H1 (cell line): Measurements from ENCODE around the gene GMIP. TPM values are rescaled to one million over a fixed set of nuclear protein-coding genes. Genes with fewer than 3 reads are reported as not detected.

Experiments used
- CTCF ChIA-PET: fragments of 300-600 bp; sonication (Branson Sonifier 250); formaldehyde crosslinking; loops from one replicate; lab custom pipeline; 2021; ENCODE audit not compliant: partially characterized antibody; lab: Charles Lee
- POLR2A ChIA-PET: fragments of 300-600 bp; sonication (Branson Sonifier 250); formaldehyde crosslinking; loops from one replicate; lab custom pipeline; 2021; ENCODE audit warnings: inconsistent platforms; ENCODE audit not compliant: partially characterized antibody; lab: Charles Lee
- DNase-seq, 2 experiments: peaks; one replicate each; pipeline versions ENCODE4 v3.0.0 to v3.0.0-alpha.2; 2010 to 2022; ENCODE audit warnings: low spot score in 2 of 2, low read depth in 1 of 2, mixed read lengths in 1 of 2
- FAIRE-seq: peaks from 2 replicates; lab custom pipeline; 2011; peaks lifted over from hg19 to GRCh38; lab: Jason Lieb, UNC
- H2AFZ ChIP-seq: 2 replicates; pipeline ENCODE4 v1.8.1; 2012; ENCODE audit warnings: low read length, inconsistent platforms
- H2AK5ac ChIP-seq: 2 replicates; pipeline ENCODE4 v1.6.1; 2013; ENCODE audit warnings: low read depth, low read length
- H2BK120ac ChIP-seq: replicated peaks from 2 replicates; pipeline ENCODE3; 2013; ENCODE audit warnings: low read depth, low read length, inconsistent platforms
- H2BK12ac ChIP-seq: 2 replicates; pipeline ENCODE4 v1.6.1; 2013; ENCODE audit warnings: low read depth, low read length
- H2BK15ac ChIP-seq: 2 replicates; pipeline ENCODE4 v1.6.1; 2013; ENCODE audit warnings: low read length
- H2BK20ac ChIP-seq: 2 replicates; pipeline ENCODE4 v1.6.1; 2013; ENCODE audit warnings: low read length
- H2BK5ac ChIP-seq: 2 replicates; pipeline ENCODE4 v1.6.1; 2013; ENCODE audit warnings: low read depth, low read length
- H3K14ac ChIP-seq: 2 replicates; pipeline ENCODE4 v1.6.1; 2013; ENCODE audit warnings: inconsistent platforms; ENCODE audit not compliant: insufficient read length
- H3K18ac ChIP-seq: 2 replicates; pipeline ENCODE4 v1.6.1; 2013; ENCODE audit warnings: low read length; ENCODE audit errors: extremely low read depth
- H3K23ac ChIP-seq: 2 replicates; pipeline ENCODE4 v1.6.1; 2013; ENCODE audit warnings: inconsistent platforms; ENCODE audit not compliant: insufficient read length
- H3K23me2 ChIP-seq: 2 replicates; pipeline ENCODE4 v1.6.1; 2013; ENCODE audit warnings: low read depth, low read length
- H3K27ac ChIP-seq: 2 replicates; pipeline ENCODE4 v1.6.1; 2011; ENCODE audit warnings: low read depth, low read length, inconsistent platforms
- H3K27me3 ChIP-seq, 4 experiments: replicated peaks in 1 of 4; 1 replicate in 1 of 4; 2 replicates in 3 of 4; pipeline versions ENCODE4 v1.6.1 to v1.8.1; 2011 to 2013; ENCODE audit warnings: low read length in 3 of 4, mild to moderate bottlenecking in 3 of 4, inconsistent platforms in 2 of 4, mixed read lengths in 2 of 4, moderate library complexity in 1 of 4; ENCODE audit not compliant: control insufficient read depth in 3 of 4, insufficient read depth in 3 of 4; ENCODE audit errors: extremely low read depth in 1 of 4
- H3K36me3 ChIP-seq, 4 experiments: 2 replicates each; pipeline versions ENCODE4 v1.6.1 to v1.8.1; 2011 to 2013; ENCODE audit warnings: mild to moderate bottlenecking in 4 of 4, low read length in 3 of 4, moderate library complexity in 2 of 4, control low read depth in 1 of 4, inconsistent platforms in 1 of 4; ENCODE audit not compliant: insufficient read depth in 4 of 4, control insufficient read depth in 2 of 4
- H3K4ac ChIP-seq: replicated peaks from 2 replicates; pipeline ENCODE3; 2013; ENCODE audit warnings: low read length, low read depth, mixed read lengths, inconsistent platforms; ENCODE audit not compliant: insufficient read length
- H3K4me1 ChIP-seq, 4 experiments: replicated peaks in 1 of 4; 1 replicate in 1 of 4; 2 replicates in 3 of 4; pipeline versions ENCODE4 v1.6.1 to v1.8.1; 2011 to 2013; ENCODE audit warnings: low read length in 3 of 4, inconsistent platforms in 2 of 4, mixed read lengths in 1 of 4; ENCODE audit not compliant: insufficient read depth in 4 of 4, control insufficient read depth in 3 of 4
- H3K4me2 ChIP-seq, 2 experiments: 2 replicates each; pipeline versions ENCODE4 v1.6.1 to v1.8.1; 2011 to 2013; ENCODE audit warnings: low read depth in 2 of 2, low read length in 2 of 2, control low read depth in 1 of 2, inconsistent platforms in 1 of 2, mild to moderate bottlenecking in 1 of 2; ENCODE audit not compliant: insufficient read depth in 1 of 2
- H3K4me3 ChIP-seq, 4 experiments: fragments of 200-600, 300-600 bp in 1 of 4; sonication (generic), shearing (Covaris generic), sonication (Bioruptor Twin) in 1 of 4; 2 replicates each; pipeline versions ENCODE4 v1.5.1 to v1.8.1; 2011 to 2016; ENCODE audit warnings: low read length in 4 of 4, low read depth in 3 of 4, control low read depth in 2 of 4, inconsistent platforms in 2 of 4, mild to moderate bottlenecking in 2 of 4, mixed read lengths in 1 of 4, moderate library complexity in 1 of 4; ENCODE audit not compliant: insufficient read depth in 2 of 4; ENCODE audit errors: extremely low read depth in 1 of 4
- H3K56ac ChIP-seq: replicated peaks from 2 replicates; pipeline ENCODE3; 2013; ENCODE audit warnings: low read depth, mild to moderate bottlenecking, mixed read lengths, low read length, inconsistent platforms; ENCODE audit not compliant: insufficient read length
- H3K79me1 ChIP-seq: 2 replicates; pipeline ENCODE4 v1.6.1; 2013; ENCODE audit warnings: low read depth, low read length, control low read depth
- H3K79me2 ChIP-seq, 2 experiments: 2 replicates each; pipeline versions ENCODE4 v1.6.1 to v1.8.1; 2012 to 2013; ENCODE audit warnings: low read length in 2 of 2, mild to moderate bottlenecking in 2 of 2, inconsistent platforms in 1 of 2; ENCODE audit not compliant: insufficient read depth in 2 of 2, control insufficient read depth in 1 of 2
- H3K9ac ChIP-seq, 4 experiments: replicated peaks in 1 of 4; 1 replicate in 1 of 4; 2 replicates in 3 of 4; pipeline versions ENCODE4 v1.6.1 to v1.8.1; 2011 to 2013; ENCODE audit warnings: low read depth in 3 of 4, low read length in 3 of 4, control low read depth in 2 of 4, mild to moderate bottlenecking in 2 of 4, moderate library complexity in 2 of 4, inconsistent platforms in 1 of 4; ENCODE audit errors: extremely low read depth in 1 of 4
- H3K9me3 ChIP-seq, 2 experiments: 2 replicates each; pipeline versions ENCODE4 v1.6.1 to v1.8.1; 2012 to 2013; ENCODE audit warnings: mild to moderate bottlenecking in 2 of 2, moderate library complexity in 2 of 2, control low read depth in 1 of 2, inconsistent platforms in 1 of 2, low read depth in 1 of 2, low read length in 1 of 2, mixed read lengths in 1 of 2; ENCODE audit not compliant: insufficient read depth in 2 of 2
- H4K20me1 ChIP-seq, 2 experiments: replicated peaks in 1 of 2; 2 replicates each; pipeline versions ENCODE3 to v1.8.1; 2011 to 2013; ENCODE audit warnings: inconsistent platforms in 2 of 2, low read length in 2 of 2, mild to moderate bottlenecking in 1 of 2; ENCODE audit not compliant: insufficient read depth in 2 of 2, control insufficient read depth in 1 of 2
- H4K5ac ChIP-seq: 2 replicates; pipeline ENCODE4 v1.6.1; 2013; ENCODE audit warnings: low read length, low read depth, mixed read lengths, inconsistent platforms; ENCODE audit not compliant: insufficient read length
- H4K8ac ChIP-seq: 2 replicates; pipeline ENCODE4 v1.8.0; 2013; ENCODE audit warnings: mild to moderate bottlenecking, moderate library complexity, low read length, inconsistent platforms; ENCODE audit not compliant: insufficient read depth; ENCODE audit errors: extremely low read depth
- H4K91ac ChIP-seq: replicated peaks from 2 replicates; pipeline ENCODE3; 2013; ENCODE audit warnings: low read length, mixed read lengths, inconsistent platforms; ENCODE audit not compliant: insufficient read length
- CHD2 ChIP-seq: IDR thresholded peaks from 2 replicates; pipeline ENCODE4 v1.6.1; 2012; ENCODE audit warnings: low read length, improper control_type of control experiment
- CTBP2 ChIP-seq: IDR thresholded peaks from 2 replicates; pipeline ENCODE4 v1.7.0; 2011; ENCODE audit warnings: borderline replicate concordance, mild to moderate bottlenecking, moderate library complexity, mixed read lengths, low read length; ENCODE audit not compliant: insufficient read depth, insufficient read length
- GABPA ChIP-seq: IDR thresholded peaks from 2 replicates; pipeline ENCODE4 v1.6.1; 2011; ENCODE audit warnings: mild to moderate bottlenecking, low read length, moderate library complexity, borderline replicate concordance; ENCODE audit not compliant: insufficient read depth
- POLR2A ChIP-seq, 2 experiments: IDR thresholded peaks; 1 replicate in 1 of 2; 2 replicates in 1 of 2; pipeline ENCODE4 v1.6.1; 2011; ENCODE audit warnings: low read depth in 2 of 2, low read length in 2 of 2, mild to moderate bottlenecking in 2 of 2; ENCODE audit errors: control extremely low read depth in 1 of 2
- SIX5 ChIP-seq: IDR thresholded peaks from 2 replicates; pipeline ENCODE4 v1.6.1; 2011; ENCODE audit warnings: mild to moderate bottlenecking, low read depth, low read length
- SRF ChIP-seq: IDR thresholded peaks from 2 replicates; pipeline ENCODE4 v1.6.1; 2011; ENCODE audit warnings: mild to moderate bottlenecking, low read depth, low read length, moderate library complexity
- TBP ChIP-seq: IDR thresholded peaks from 2 replicates; pipeline ENCODE4 v1.6.1; 2011; ENCODE audit warnings: low read depth, low read length, improper control_type of control experiment
- YY1 ChIP-seq: IDR thresholded peaks from 2 replicates; pipeline ENCODE4 v1.6.1; 2011; ENCODE audit warnings: low read depth, mild to moderate bottlenecking, low read length
- WGBS, 2 experiments: shearing (Covaris generic) in 1 of 2; methylation state at CpG; one replicate each; pipeline versions ENCODE4 v1.1.6 to v1.1.7; 2013 to 2015; ENCODE audit warnings: low lambda C conversion rate in 2 of 2, mixed read lengths in 2 of 2, inconsistent platforms in 1 of 2, low coverage in 1 of 2, missing lambda C conversion rate in 1 of 2; ENCODE audit not compliant: insufficient replicate concordance in 2 of 2, insufficient coverage in 1 of 2, insufficient read length in 1 of 2; ENCODE audit errors: extremely low coverage in 1 of 2, missing lambda C conversion rate in 1 of 2; 5-methylcytosine and 5-hydroxymethylcytosine counted together
- long read RNA-seq, 2 experiments: library from RNA in 1 of 2; library from capped mRNA in 1 of 2; stranded (forward); transcript quantifications; one replicate each; pipeline ENCODE4 v2.0.0, GENCODE V29; 2021; ENCODE audit warnings: inconsistent platforms in 1 of 2
- polyA minus RNA-seq, 3 experiments: library from RNA; depleted of rRNA, polyadenylated mRNA; stranded (reverse); fragments of >200 nt; gene quantifications; 1 replicate in 2 of 3; 2 replicates in 1 of 3; pipeline ENCODE4 v1.2.3, GENCODE V29; 2011
- polyA plus RNA-seq, 7 experiments: library from polyadenylated mRNA; depleted of rRNA in 3 of 7; stranded (reverse) in 5 of 7; unstranded in 2 of 7; fragments of >200 nt in 5 of 7; fragments of 200-250 nt in 2 of 7; gene quantifications; 1 replicate in 5 of 7; 2 replicates in 1 of 7; 4 replicates in 1 of 7; pipeline versions ENCODE4 v1.2.1 to v1.2.3, GENCODE V29; 2011 to 2013; ENCODE audit warnings: missing spikeins in 2 of 7, mixed read lengths in 2 of 7
- total RNA-seq: library from RNA; stranded (reverse); fragmentation: NEBNext Ultra II Directional; extraction: Animal tissue kit (Norgen Biotek cat#: 25700); gene quantifications from 2 replicates; pipeline ENCODE4 v1.2.1, GENCODE V29; 2021

GMIP gene
- 18.1 and 20.2 TPM in 2 replicates for total RNA-seq
- polyA plus RNA-seq (2011; rRNA removed) = 5.7 and 8.9 TPM in 2 replicates
- 6.2 TPM for polyA plus RNA-seq (2011; cell fraction: cytosol; rRNA removed)
- 28.2 TPM for polyA plus RNA-seq (2011; cell fraction: nucleus; rRNA removed)
- 9.9 to 15.8 TPM (median 14.2 TPM) in 4 replicates for polyA plus RNA-seq (2012, experiment 1 of 2)
- polyA plus RNA-seq (2012, experiment 2 of 2) = 16.1 TPM
- 10.4 TPM for polyA plus RNA-seq (2013, experiment 1 of 2)
- polyA plus RNA-seq (2013, experiment 2 of 2) = 10.5 TPM
- polyA minus RNA-seq (2011; rRNA and poly(A)+ RNA removed) = 5.8 and 7.1 TPM in 2 replicates
- 7.9 TPM for polyA minus RNA-seq (2011; cell fraction: cytosol; rRNA and poly(A)+ RNA removed)
- polyA minus RNA-seq (2011; cell fraction: nucleus; rRNA and poly(A)+ RNA removed) = 8.6 TPM
- long read RNA-seq, experiment 1, partial matches to known transcripts = 19 of 29 reads
- long read RNA-seq, experiment 1, other reads (novel, unspliced or antisense) = 9 of 29 reads
- long read RNA-seq, experiment 2, partial matches to known transcripts = 0 of 2 reads
- long read RNA-seq, experiment 2, other reads (novel, unspliced or antisense) = 2 of 2 reads

GRCh38 chr19:19643158-19644053 is at the start of gene GMIP:
TSS of gene GMIP (minus strand) at chr19:19643657. CDS start at chr19:19643529, 128 bp downstream.
- Histone ChIP-seq H3K79me2 (no peaks in the 10 kb centered on the region), H4K91ac (peak within 1 kb of the TSS; percentile 31), H4K8ac (peak within 1 kb of the TSS; percentile 97), H2BK120ac (no peak within 1 kb of the TSS), H3K23me2 (peaks cover 4% of the 10 kb centered on the region; the same call in 1 of the 2 replicates), H2BK5ac (peak within 1 kb of the TSS; percentile 71), H3K36me3 (peaks cover 10 to 31% (median 23%) of the 10 kb centered on the region in 4 experiments), H3K4ac (peak within 1 kb of the TSS; percentile 25), H3K4me3 (peak within 1 kb of the TSS; percentile 77 to 85 (median 80)), H3K56ac (peak within 1 kb of the TSS; percentile 24), H3K23ac (no peak within 1 kb of the TSS), H2BK15ac (peak within 1 kb of the TSS; percentile 81; the same call in 1 of the 2 replicates), H3K14ac (no peak within 1 kb of the TSS), H3K4me2 (peak within 1 kb of the TSS; percentile 72 to 85), H3K27ac (peak within 1 kb of the TSS; percentile 78), H2BK12ac (0 out of 2 replicates have a peak within 1 kb of the TSS, but pooled peaks have one; percentile 17), H4K20me1 (peaks cover 3 to 5% of the 10 kb centered on the region in 2 experiments), H2AFZ (peak within 1 kb of the TSS; percentile 69; the same call in 1 of the 2 replicates), H2BK20ac (no peak within 1 kb of the TSS), H3K4me1 (peaks cover 0 to 3% (median 2%) of the 10 kb centered on the region in 4 experiments; a peak in 2 of 7 replicates), H2AK5ac (peak within 1 kb of the TSS; percentile 70; the same call in 1 of the 2 replicates), H3K9me3 (no peaks in the 10 kb centered on the region), H3K18ac (peak within 1 kb of the TSS; percentile 78), H3K27me3 (no peaks in the 10 kb centered on the region), H4K5ac (no peak within 1 kb of the TSS), H3K9ac (peak within 1 kb of the TSS in 3 of 4 experiments; percentile 56 to 64 (median 59); a peak in 6 of 7 replicates), H3K79me1 (no peaks in the 10 kb centered on the region)
- CTCF ChIA-PET = interaction anchor here (0.6 to 3.1 kb wide), 24 partner anchors 10 to 247 kb away, joined by 3 to 44 read pairs (median 4); no protein-coding TSS in a partner anchor
- DNase-seq (peak in 1 of 2 experiments; percentile 99), FAIRE-seq (no peak)
- POLR2A ChIA-PET = interaction anchor here (0.7 to 2.5 kb wide), 17 partner anchors 9 to 113 kb away, joined by 3 to 13 read pairs (median 4); partner anchors contain the start of gene LPAR2
- WGBS, 2 experiments = 2% methylated on average over 14 of the region's 50 CpGs; no CpG with 5 or more reads in 1 of the 2 experiments
- no peak for TF ChIP-seq SIX5
- no peak for TF ChIP-seq SRF
- TF ChIP-seq POLR2A (IDR thresholded peaks at IDR 0.05; ENCODE audit: control extremely low read depth in 1 of 2, low read depth in 2 of 2, low read length in 2 of 2) = peak in 1 of 2 experiments; percentile 76; a peak in 1 of 3 replicates
- TF ChIP-seq GABPA = no peak
- TF ChIP-seq TBP = peak; percentile 39; the same call in 1 of the 2 replicates
- no peak; the same call in 1 of the 2 replicates for TF ChIP-seq CHD2
- no peak for TF ChIP-seq CTBP2
- TF ChIP-seq YY1 = peak; percentile 47; the same call in 1 of the 2 replicates
